Natural killer cell (primary cell): Measurements from ENCODE around the gene CACNB2. TPM values are rescaled to one million over a fixed set of nuclear protein-coding genes. Genes with fewer than 3 reads are reported as not detected.

Experiments
- ATAC-seq, 3 donors: fragments of 150-1000 bp in 2 of 3; fragments of 200-7000 bp in 1 of 3; cut with Tn5 transposase; 1 replicate in 1 of 3; 2 replicates in 2 of 3; pipeline ENCODE4 v1.10.0; 2021; ENCODE audit warnings: mild to moderate bottlenecking in 2 of 3, moderate library complexity in 2 of 3
- DNase-seq, 2 donors: peaks; one replicate each; pipeline versions ENCODE4 v3.0.0 to v3.0.0-alpha.2; 2013 to 2021; ENCODE audit warnings: mixed read lengths in 1 of 2
- H3K27ac ChIP-seq: one replicate; pipeline ENCODE4 v1.5.1; 2013; ENCODE audit warnings: mild to moderate bottlenecking, low read length
- H3K27me3 ChIP-seq: one replicate; pipeline ENCODE4 v1.6.1; 2013; ENCODE audit warnings: low read length; ENCODE audit not compliant: control insufficient read depth, insufficient read depth
- H3K36me3 ChIP-seq: one replicate; pipeline ENCODE4 v1.6.1; 2013; ENCODE audit warnings: low read length; ENCODE audit not compliant: control insufficient read depth, insufficient read depth
- H3K4me1 ChIP-seq: one replicate; pipeline ENCODE4 v1.6.1; 2013; ENCODE audit warnings: low read length; ENCODE audit not compliant: control insufficient read depth, insufficient read depth
- H3K4me3 ChIP-seq: one replicate; pipeline ENCODE4 v1.5.1; 2013; ENCODE audit warnings: low read length
- H3K9me3 ChIP-seq: one replicate; pipeline ENCODE4 v1.6.1; 2013; ENCODE audit warnings: low read length; ENCODE audit not compliant: control insufficient read depth, insufficient read depth
- H3K27ac Mint-ChIP-seq, 2 donors: one replicate each; pipeline ENCODE4 v1.8.0; 2022; ENCODE audit warnings: mild to moderate bottlenecking in 2 of 2, mixed read lengths in 2 of 2, moderate library complexity in 1 of 2
- H3K27me3 Mint-ChIP-seq, 2 donors: one replicate each; pipeline ENCODE4 v1.8.0; 2022; ENCODE audit warnings: low read depth in 2 of 2, mixed read lengths in 2 of 2
- H3K36me3 Mint-ChIP-seq: one replicate; pipeline ENCODE4 v1.8.0; 2022; ENCODE audit warnings: mixed read lengths
- H3K4me1 Mint-ChIP-seq, 2 donors: one replicate each; pipeline ENCODE4 v1.8.0; 2022; ENCODE audit warnings: mixed read lengths in 2 of 2
- H3K4me3 Mint-ChIP-seq: one replicate; pipeline ENCODE4 v1.8.0; 2022; ENCODE audit warnings: mild to moderate bottlenecking, moderate library complexity, mixed read lengths
- H3K9me3 Mint-ChIP-seq, 2 donors: one replicate each; pipeline ENCODE4 v1.8.0; 2022; ENCODE audit warnings: mixed read lengths in 2 of 2
- WGBS: methylation state at CpG from one replicate; pipeline ENCODE4 v1.1.7; 2013; ENCODE audit warnings: missing lambda C conversion rate; ENCODE audit not compliant: insufficient coverage; 5-methylcytosine and 5-hydroxymethylcytosine counted together
- intact Hi-C: fragments of 100-400 bp; cut with micrococcal nuclease; formaldehyde crosslinking; loops from one replicate; pipeline ENCODE4 v1.14.2; 2022
- total RNA-seq, 4 donors: library from RNA; stranded (reverse); fragments of 120-200 nt in 1 of 4; gene quantifications; one replicate each; pipeline versions ENCODE4 v1.2.3 to v1.2.4, GENCODE V29; 2013 to 2022
- TF ChIP-seq, protein P1 (sequence below): fragments of 200-600 bp; IDR thresholded peaks from one replicate; pipeline ENCODE4 v1.8.0; 2022; ENCODE audit warnings: antibody characterized with exemption

Gene CACNB2
- total RNA-seq, 3 donors from 2014 or later (not counting 1 experiment from before 2014, with no cell fraction given), result not detected

GRCh38 chr10:18217577-18217976, 77.4 kb downstream of the CACNB2 start:
- Histone ChIP-seq H3K4me1 (no peaks in the 10 kb centered on the region), H3K4me3 (no peak overlapping the region), H3K27ac (no peak overlapping the region), H3K9me3 (no peaks in the 10 kb centered on the region), H3K27me3 (no peaks in the 10 kb centered on the region), H3K36me3 (no peaks in the 10 kb centered on the region)
- H3K4me1 Mint-ChIP-seq, result no peaks in the 10 kb centered on the region
- no peak overlapping the region for H3K27ac Mint-ChIP-seq
- TF ChIP-seq, protein P1, sequence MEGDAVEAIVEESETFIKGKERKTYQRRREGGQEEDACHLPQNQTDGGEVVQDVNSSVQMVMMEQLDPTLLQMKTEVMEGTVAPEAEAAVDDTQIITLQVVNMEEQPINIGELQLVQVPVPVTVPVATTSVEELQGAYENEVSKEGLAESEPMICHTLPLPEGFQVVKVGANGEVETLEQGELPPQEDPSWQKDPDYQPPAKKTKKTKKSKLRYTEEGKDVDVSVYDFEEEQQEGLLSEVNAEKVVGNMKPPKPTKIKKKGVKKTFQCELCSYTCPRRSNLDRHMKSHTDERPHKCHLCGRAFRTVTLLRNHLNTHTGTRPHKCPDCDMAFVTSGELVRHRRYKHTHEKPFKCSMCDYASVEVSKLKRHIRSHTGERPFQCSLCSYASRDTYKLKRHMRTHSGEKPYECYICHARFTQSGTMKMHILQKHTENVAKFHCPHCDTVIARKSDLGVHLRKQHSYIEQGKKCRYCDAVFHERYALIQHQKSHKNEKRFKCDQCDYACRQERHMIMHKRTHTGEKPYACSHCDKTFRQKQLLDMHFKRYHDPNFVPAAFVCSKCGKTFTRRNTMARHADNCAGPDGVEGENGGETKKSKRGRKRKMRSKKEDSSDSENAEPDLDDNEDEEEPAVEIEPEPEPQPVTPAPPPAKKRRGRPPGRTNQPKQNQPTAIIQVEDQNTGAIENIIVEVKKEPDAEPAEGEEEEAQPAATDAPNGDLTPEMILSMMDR, result no peak
- no peaks in the 10 kb centered on the region for H3K27me3 Mint-ChIP-seq
- no peak overlapping the region for H3K4me3 Mint-ChIP-seq
- WGBS, result 94% methylated on average over 2 of the region's 2 CpGs
- no peak for DNase-seq
- ATAC-seq, result no peak
- H3K9me3 Mint-ChIP-seq, result no peaks in the 10 kb centered on the region
- intact Hi-C loops, result no loop called here
- no peaks in the 10 kb centered on the region for H3K36me3 Mint-ChIP-seq

DNA sequence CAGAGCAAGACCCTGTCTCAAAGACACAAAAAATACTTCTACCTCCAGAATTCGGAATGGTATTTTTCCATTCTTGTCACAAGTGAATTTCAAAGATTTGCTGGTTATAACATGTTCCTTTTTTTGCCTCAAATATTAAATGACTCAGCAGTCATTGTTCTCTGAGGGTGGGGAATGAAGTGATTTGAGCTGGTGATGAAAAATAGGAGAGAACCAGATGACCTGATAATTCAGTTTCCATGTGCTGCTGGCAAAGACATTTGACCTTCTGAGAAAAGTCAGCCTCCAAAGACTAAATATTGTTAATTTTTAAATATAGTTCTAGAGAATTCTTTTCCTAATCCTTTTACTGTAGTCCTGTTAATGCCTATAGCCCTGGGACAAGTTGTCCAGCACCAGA, 78.9 kb downstream of the CACNB2 start:
- Mint-ChIP-seq H3K9me3 (no peaks in the 10 kb centered on the region), H3K36me3 (no peaks in the 10 kb centered on the region), H3K4me1 (no peaks in the 10 kb centered on the region), H3K27me3 (no peaks in the 10 kb centered on the region), H3K4me3 (no peak overlapping the region), H3K27ac (no peak overlapping the region)
- WGBS, result 54% methylated on average over 1 of the region's 1 CpG
- Histone ChIP-seq H3K4me1 (no peaks in the 10 kb centered on the region), H3K4me3 (no peak overlapping the region), H3K27me3 (no peaks in the 10 kb centered on the region), H3K27ac (no peak overlapping the region), H3K9me3 (no peaks in the 10 kb centered on the region), H3K36me3 (no peaks in the 10 kb centered on the region)
- TF ChIP-seq, protein P1, result no peak
- intact Hi-C loops, result no loop called here
- DNase-seq, result no peak
- no peak for ATAC-seq

GRCh38 chr10:18221123-18221522, 80.9 kb downstream of the CACNB2 start:
- 80% methylated on average over 2 of the region's 4 CpGs for WGBS
- H3K36me3 ChIP-seq, result no peaks in the 10 kb centered on the region
- intact Hi-C loops, result no loop called here
- no peaks in the 10 kb centered on the region for H3K36me3 Mint-ChIP-seq
- DNase-seq (no peak), ATAC-seq (no peak)
- H3K27ac Mint-ChIP-seq, result no peak overlapping the region
- no peaks in the 10 kb centered on the region for H3K27me3 Mint-ChIP-seq
- no peak overlapping the region for H3K27ac ChIP-seq
- H3K4me3 ChIP-seq, result no peak overlapping the region
- H3K27me3 ChIP-seq, result no peaks in the 10 kb centered on the region
- H3K4me3 Mint-ChIP-seq, result no peak overlapping the region
- TF ChIP-seq, protein P1, result no peak
- H3K9me3 Mint-ChIP-seq, result no peaks in the 10 kb centered on the region
- H3K4me1 ChIP-seq, result no peaks in the 10 kb centered on the region
- no peaks in the 10 kb centered on the region for H3K4me1 Mint-ChIP-seq
- no peaks in the 10 kb centered on the region for H3K9me3 ChIP-seq

DNA sequence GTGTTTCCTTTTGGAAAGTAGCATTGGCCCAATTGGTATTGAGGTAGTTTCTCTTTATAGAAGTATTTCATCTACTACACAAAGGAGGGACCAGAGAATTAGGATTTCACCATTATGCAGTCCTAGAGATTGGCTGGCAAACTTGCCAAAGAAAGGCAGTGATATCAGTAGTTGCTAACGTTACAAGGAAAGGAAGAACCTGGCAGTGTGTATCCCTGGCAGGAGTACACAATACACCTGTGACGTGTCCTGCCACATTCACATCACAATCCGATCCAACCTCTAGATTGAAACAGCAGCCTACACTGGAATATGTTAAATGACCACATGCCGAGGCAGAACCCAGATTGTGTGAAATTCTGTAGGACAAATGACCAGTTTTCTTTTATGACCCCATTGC, 81.7 kb downstream of the CACNB2 start:
- Mint-ChIP-seq H3K4me1 (no peaks in the 10 kb centered on the region), H3K4me3 (no peak overlapping the region), H3K27me3 (no peaks in the 10 kb centered on the region), H3K27ac (no peak overlapping the region), H3K36me3 (no peaks in the 10 kb centered on the region), H3K9me3 (no peaks in the 10 kb centered on the region)
- TF ChIP-seq, protein P1, result no peak
- Histone ChIP-seq H3K36me3 (no peaks in the 10 kb centered on the region), H3K27ac (no peak overlapping the region), H3K4me3 (no peak overlapping the region), H3K9me3 (no peaks in the 10 kb centered on the region), H3K4me1 (no peaks in the 10 kb centered on the region), H3K27me3 (no peaks in the 10 kb centered on the region)
- ATAC-seq (no peak), DNase-seq (no peak)
- 68% methylated on average over 4 of the region's 4 CpGs for WGBS
- intact Hi-C loops, result no loop called here
